Hematopoietic multipotent progenitor cell (in vitro differentiated cells): ENCODE measurements around the gene GLIPR1. TPM values are rescaled to one million over a fixed set of nuclear protein-coding genes. Genes with fewer than 3 reads are reported as not detected.
"Not testable (repeated sequence)": the region's sequence is repeated elsewhere in the genome, so short reads cannot be mapped to it uniquely, and the experiment has no call there.

Experiments
- DNase-seq, 3 donors: peaks; one replicate each; pipeline ENCODE4 v3.0.0-alpha.2; 2011 to 2015; ENCODE audit warnings: low read depth in 2 of 3, low spot score in 2 of 3
- total RNA-seq: library from RNA; depleted of rRNA; stranded (reverse); fragments of >200 nt; gene quantifications from one replicate; pipeline ENCODE4 v1.2.3, GENCODE V29; 2012

GLIPR1 gene
- total RNA-seq, 1 donor, result 76.7 TPM

GRCh38 chr12:75508159-75508558, 27.6 kb downstream of the GLIPR1 start:
- DNase-seq, result no peak

GRCh38 chr12:75509621-75510020, 29.1 kb downstream of the GLIPR1 start:
- DNase-seq, result no peak

GRCh38 chr12:75511116-75512048, 30.8 kb downstream of the GLIPR1 start, which contains the start of gene KRR1:
KRR1 (minus strand) TSS chr12:75511609; CDS start chr12:75511597, 12 bp downstream.
- DNase-seq, result peak; percentile 88 to 98 (median 95)

- not testable (repeated sequence) for DNase-seq
Measured at GRCh38 chr12:75521224-75521623, 40.7 kb downstream of the GLIPR1 start.

- DNase-seq, result not testable (repeated sequence)
Measured at GRCh38 chr12:75522124-75522523, 41.6 kb downstream of the GLIPR1 start.

GRCh38 chr12:75525263-75525662, 44.7 kb downstream of the GLIPR1 start:
- no peak for DNase-seq

- DNase-seq, result peak in 2 of 3 donors; percentile 31 to 66
Measured at GRCh38 chr12:75526655-75527511, 46.3 kb downstream of the GLIPR1 start.

GRCh38 chr12:75528272-75528671, 47.7 kb downstream of the GLIPR1 start:
- no peak for DNase-seq

- DNase-seq, result peak in 1 of 3 donors; percentile 12
Measured at GRCh38 chr12:75528692-75529091, 48.1 kb downstream of the GLIPR1 start.

GRCh38 chr12:75529316-75529715, 48.8 kb downstream of the GLIPR1 start:
- no peak for DNase-seq

- DNase-seq, result no peak
Measured at GRCh38 chr12:75529826-75530225, 49.3 kb downstream of the GLIPR1 start.

GRCh38 chr12:75533239-75533638, 52.7 kb downstream of the GLIPR1 start:
- no peak for DNase-seq

- DNase-seq, result no peak
Measured at GRCh38 chr12:75539889-75540288, 59.3 kb downstream of the GLIPR1 start.

GRCh38 chr12:75542942-75543341, 62.4 kb downstream of the GLIPR1 start:
- no peak for DNase-seq

- DNase-seq, result no peak
Measured at GRCh38 chr12:75543529-75543928, 63.0 kb downstream of the GLIPR1 start.

GRCh38 chr12:75545636-75546035, 65.1 kb downstream of the GLIPR1 start:
- no peak for DNase-seq

- no peak for DNase-seq
Measured at GRCh38 chr12:75548879-75549278, 68.3 kb downstream of the GLIPR1 start.

GRCh38 chr12:75549989-75550388, 69.4 kb downstream of the GLIPR1 start:
- no peak for DNase-seq

GRCh38 chr12:75550401-75551240, 70.1 kb downstream of the GLIPR1 start:
- DNase-seq, result no peak

GRCh38 chr12:75551477-75551876, 70.9 kb downstream of the GLIPR1 start:
- DNase-seq, result no peak
